HG03575 (cell line): ENCODE data around the gene TBC1D21.
"Not testable (repeated sequence)": the region's sequence is repeated elsewhere in the genome, so short reads cannot be mapped to it uniquely, and the experiment has no call there.

Experiments used
- ATAC-seq: cut with Tn5 transposase; IDR thresholded peaks from one replicate; pipeline ENCODE4 v1.9.1; 2021; ENCODE audit not compliant: unreplicated experiment, insufficient number of reproducible peaks, low FRiP score; ENCODE audit errors: extremely low read depth

TBC1D21 gene

GRCh38 chr15:73937296-73937695, 63.9 kb downstream of the TBC1D21 start:
- no peak for ATAC-seq

GRCh38 chr15:73937726-73938125, 64.4 kb downstream of the TBC1D21 start:
- no peak for ATAC-seq

- not testable (repeated sequence) for ATAC-seq
Observed at GRCh38 chr15:73938516-73938915, 65.2 kb downstream of the TBC1D21 start.
